Ramos (cell line): ENCODE results near the gene DCTD.

Experiments used
- in situ Hi-C: fragments of 300-500 bp; cut with MboI; formaldehyde crosslinking; loops from one replicate; pipeline ENCODE4 v1.14.3; 2022; ENCODE audit warnings: low sequenced_read_pairs; ENCODE audit not compliant: unreplicated experiment

DCTD gene

GRCh38 chr4:182896421-182896820 is 20.8 kb downstream of the DCTD start:
- in situ Hi-C loops = no loop called here

- in situ Hi-C loops = no loop called here
Measured at GRCh38 chr4:182895791-182896292, 21.3 kb downstream of the DCTD start.

GRCh38 chr4:182894681-182895275 is 22.4 kb downstream of the DCTD start:
- in situ Hi-C loops = no loop called here

- in situ Hi-C loops = no loop called here
Measured at GRCh38 chr4:182893474-182894080, 23.6 kb downstream of the DCTD start.

- in situ Hi-C loops = no loop called here
Measured at GRCh38 chr4:182893047-182893446, 24.1 kb downstream of the DCTD start.

- in situ Hi-C loops = no loop called here
Measured at GRCh38 chr4:182890202-182890601, 27.0 kb downstream of the DCTD start.

GRCh38 chr4:182888891-182889290 is 28.3 kb downstream of the DCTD start:
- in situ Hi-C loops = no loop called here

GRCh38 chr4:182886768-182887167 is 30.4 kb downstream of the DCTD start:
- in situ Hi-C loops = no loop called here

GRCh38 chr4:182886205-182886604 is 31.0 kb downstream of the DCTD start:
- in situ Hi-C loops = no loop called here

- in situ Hi-C loops = no loop called here
Measured at GRCh38 chr4:182885738-182886077, 31.5 kb downstream of the DCTD start.

GRCh38 chr4:182885022-182885737 is 32.0 kb downstream of the DCTD start:
- in situ Hi-C loops = no loop called here

- in situ Hi-C loops = no loop called here
Measured at GRCh38 chr4:182884040-182884439, 33.1 kb downstream of the DCTD start.

GRCh38 chr4:182883351-182883750 is 33.8 kb downstream of the DCTD start:
- in situ Hi-C loops = no loop called here

- in situ Hi-C loops = no loop called here
Measured at GRCh38 chr4:182881914-182882313, 35.3 kb downstream of the DCTD start.

GRCh38 chr4:182880387-182881356 is 36.5 kb downstream of the DCTD start:
- in situ Hi-C loops = no loop called here

GRCh38 chr4:182879913-182880312 is 37.3 kb downstream of the DCTD start:
- in situ Hi-C loops = no loop called here

- in situ Hi-C loops = no loop called here
Measured at GRCh38 chr4:182878633-182879495, 38.3 kb downstream of the DCTD start.

GRCh38 chr4:182877326-182877883 is 39.8 kb downstream of the DCTD start:
- in situ Hi-C loops = no loop called here

GRCh38 chr4:182876427-182876826 is 40.8 kb downstream of the DCTD start:
- in situ Hi-C loops = no loop called here
